CD14-positive monocyte (primary cell): ENCODE measurements around the gene CD4. TPM values are rescaled to one million over a fixed set of nuclear protein-coding genes. Genes with fewer than 3 reads are reported as not detected.

Experiments
- DNase-seq, 3 donors: peaks; one replicate each; pipeline ENCODE4 v3.0.0-alpha.2; 2011 to 2022
- H2AFZ ChIP-seq: 2 replicates; pipeline ENCODE4 v1.6.0; 2012; ENCODE audit warnings: mild to moderate bottlenecking, low read depth, low read length, inconsistent platforms; ENCODE audit not compliant: insufficient read depth, poor library complexity, severe bottlenecking
- H3K27ac ChIP-seq, 2 donors: 1 replicate in 1 of 2; 2 replicates in 1 of 2; pipeline ENCODE4 v1.5.1; 2012 to 2013; ENCODE audit warnings: low read length in 2 of 2, control low read depth in 1 of 2, inconsistent platforms in 1 of 2, low read depth in 1 of 2, mild to moderate bottlenecking in 1 of 2
- H3K27me3 ChIP-seq, 2 donors: one replicate each; pipeline versions ENCODE4 v1.6.0 to v1.6.1; 2011 to 2013; ENCODE audit warnings: low read length in 2 of 2; ENCODE audit not compliant: control insufficient read depth in 2 of 2, insufficient read depth in 2 of 2
- H3K36me3 ChIP-seq, 2 donors: replicated peaks in 1 of 2; 1 replicate in 1 of 2; 2 replicates in 1 of 2; pipeline versions ENCODE4 v1.5.1 to v1.6.1; 2012 to 2013; ENCODE audit warnings: low read length in 2 of 2, control low read depth in 1 of 2, inconsistent platforms in 1 of 2, mild to moderate bottlenecking in 1 of 2; ENCODE audit not compliant: insufficient read depth in 2 of 2, control insufficient read depth in 1 of 2
- H3K4me1 ChIP-seq, 2 donors: 1 replicate in 1 of 2; 2 replicates in 1 of 2; pipeline versions ENCODE4 v1.5.1 to v1.6.1; 2012 to 2013; ENCODE audit warnings: low read length in 2 of 2, control low read depth in 1 of 2, inconsistent platforms in 1 of 2, mild to moderate bottlenecking in 1 of 2, moderate library complexity in 1 of 2; ENCODE audit not compliant: insufficient read depth in 2 of 2, control insufficient read depth in 1 of 2
- H3K4me2 ChIP-seq: replicated peaks from 2 replicates; pipeline ENCODE3; 2012; ENCODE audit warnings: low read length, moderate library complexity, mild to moderate bottlenecking; ENCODE audit not compliant: poor library complexity, severe bottlenecking; ENCODE audit errors: extremely low read depth
- H3K4me3 ChIP-seq, 3 experiments: fragments of 200-600 bp in 1 of 3; sonication (generic) in 1 of 3; replicated peaks in 1 of 3; 1 replicate in 2 of 3; 2 replicates in 1 of 3; pipeline ENCODE4 v1.5.1; 2011 to 2013; ENCODE audit warnings: low read length in 3 of 3, mild to moderate bottlenecking in 3 of 3, control low read depth in 2 of 3, low read depth in 2 of 3, inconsistent platforms in 1 of 3, moderate library complexity in 1 of 3
- H3K79me2 ChIP-seq: 2 replicates; pipeline ENCODE4 v1.6.0; 2012; ENCODE audit warnings: mild to moderate bottlenecking, control low read depth, inconsistent platforms, low read length, moderate library complexity; ENCODE audit not compliant: insufficient read depth
- H3K9ac ChIP-seq: 2 replicates; pipeline ENCODE4 v1.6.0; 2017; ENCODE audit warnings: low read length, mild to moderate bottlenecking; ENCODE audit not compliant: insufficient read depth, poor library complexity, severe bottlenecking
- H3K9me3 ChIP-seq, 2 donors: replicated peaks in 1 of 2; 1 replicate in 1 of 2; 2 replicates in 1 of 2; pipeline versions ENCODE4 v1.5.1 to v1.6.1; 2012 to 2013; ENCODE audit warnings: low read length in 2 of 2, control low read depth in 1 of 2; ENCODE audit not compliant: control insufficient read depth in 1 of 2, insufficient read depth in 1 of 2
- H4K20me1 ChIP-seq: 2 replicates; pipeline ENCODE4 v1.6.0; 2012; ENCODE audit warnings: mild to moderate bottlenecking, low read length, control low read depth, moderate library complexity; ENCODE audit not compliant: insufficient read depth
- H3K27ac Mint-ChIP-seq, 7 donors: one replicate each; pipeline ENCODE4 v1.8.0; 2020; ENCODE audit warnings: mild to moderate bottlenecking in 7 of 7, mixed read lengths in 7 of 7, moderate library complexity in 6 of 7, inconsistent platforms in 2 of 7
- H3K27me3 Mint-ChIP-seq, 3 donors: one replicate each; pipeline ENCODE4 v1.8.0; 2021 to 2022; ENCODE audit warnings: low read depth in 3 of 3, mild to moderate bottlenecking in 3 of 3, mixed read lengths in 3 of 3, moderate library complexity in 3 of 3, inconsistent platforms in 1 of 3
- H3K36me3 Mint-ChIP-seq, 2 donors: one replicate each; pipeline ENCODE4 v1.8.0; 2020; ENCODE audit warnings: mixed read lengths in 2 of 2, inconsistent platforms in 1 of 2, mild to moderate bottlenecking in 1 of 2
- H3K4me1 Mint-ChIP-seq: one replicate; pipeline ENCODE4 v1.8.0; 2020; ENCODE audit warnings: mild to moderate bottlenecking, mixed read lengths
- H3K4me3 Mint-ChIP-seq, 2 donors: one replicate each; pipeline ENCODE4 v1.8.0; 2020; ENCODE audit warnings: mild to moderate bottlenecking in 2 of 2, mixed read lengths in 2 of 2, moderate library complexity in 1 of 2
- H3K9me3 Mint-ChIP-seq, 7 donors: one replicate each; pipeline ENCODE4 v1.8.0; 2020 to 2022; ENCODE audit warnings: mixed read lengths in 7 of 7, mild to moderate bottlenecking in 6 of 7, moderate library complexity in 6 of 7, inconsistent platforms in 2 of 7
- CTCF ChIP-seq: fragments of 200-600 bp; IDR thresholded peaks from one replicate; pipeline ENCODE4 v1.8.0; 2022; ENCODE audit warnings: antibody characterized with exemption, mild to moderate bottlenecking
- WGBS: methylation state at CpG from one replicate; pipeline ENCODE4 v1.1.5; 2013; ENCODE audit warnings: missing lambda C conversion rate; ENCODE audit not compliant: insufficient coverage; 5-methylcytosine and 5-hydroxymethylcytosine counted together
- intact Hi-C, 2 donors: fragments of 100-400 bp; cut with micrococcal nuclease; formaldehyde crosslinking; loops; one replicate each; pipeline versions ENCODE4 v1.15.0 to v1.15.1; 2023
- polyA plus RNA-seq, 3 donors: library from polyadenylated mRNA; depleted of rRNA in 1 of 3; unstranded in 2 of 3; stranded (reverse) in 1 of 3; fragments of 300-500 nt in 2 of 3; fragments of >200 nt in 1 of 3; fragmentation: Illumina TruSeq in 2 of 3; gene quantifications; 1 replicate in 2 of 3; 2 replicates in 1 of 3; pipeline ENCODE4 v1.2.3, GENCODE V29; 2012 to 2021

CD4 gene
- polyA plus RNA-seq, 3 donors: 261 to 371 (median 269) TPM

- Histone ChIP-seq H3K4me2 (peak overlapping the region; percentile 45), H2AFZ (no peak overlapping the region), H3K36me3 (no peaks in the 10 kb centered on the region), H3K4me3 (peak overlapping the region in 1 of 3 experiments; percentile 43), H3K9ac (no peak overlapping the region), H3K27me3 (peaks cover 14 to 77% of the 10 kb centered on the region in 2 donors), H3K79me2 (no peaks in the 10 kb centered on the region), H3K27ac (no peak overlapping the region), H4K20me1 (no peaks in the 10 kb centered on the region), H3K9me3 (peaks cover 0 to 17% of the 10 kb centered on the region in 2 donors), H3K4me1 (peaks cover 20 to 37% of the 10 kb centered on the region in 2 donors)
- intact Hi-C loops: no loop called here
- peaks cover 3 to 19% of the 10 kb centered on the region in 2 donors for H3K36me3 Mint-ChIP-seq
- H3K4me3 Mint-ChIP-seq: peak overlapping the region; percentile 39 to 83
- H3K27ac Mint-ChIP-seq: no peak overlapping the region
- DNase-seq: no peak
- 65% methylated on average over 20 of the region's 21 CpGs for WGBS
- peaks cover 67 to 84% (median 83%) of the 10 kb centered on the region in 3 donors for H3K27me3 Mint-ChIP-seq
- TF ChIP-seq CTCF: no peak
- peaks cover 39% of the 10 kb centered on the region for H3K4me1 Mint-ChIP-seq
- H3K9me3 Mint-ChIP-seq: peaks cover 0 to 7% (median 4%) of the 10 kb centered on the region in 7 donors
Measured at GRCh38 chr12:6772726-6773589, 16.4 kb upstream of the CD4 start.

- H3K36me3 Mint-ChIP-seq: peaks cover 3 to 13% of the 10 kb centered on the region in 2 donors
- DNase-seq: no peak
- Histone ChIP-seq H4K20me1 (no peaks in the 10 kb centered on the region), H3K27ac (no peak overlapping the region), H3K27me3 (peaks cover 12 to 74% of the 10 kb centered on the region in 2 donors), H3K9me3 (peaks cover 0 to 17% of the 10 kb centered on the region in 2 donors), H3K4me2 (peak overlapping the region; percentile 3), H2AFZ (no peak overlapping the region), H3K79me2 (no peaks in the 10 kb centered on the region), H3K4me1 (peaks cover 29 to 45% of the 10 kb centered on the region in 2 donors), H3K36me3 (no peaks in the 10 kb centered on the region), H3K9ac (no peak overlapping the region), H3K4me3 (no peak overlapping the region)
- WGBS: 10% methylated on average over 50 of the region's 60 CpGs
- H3K4me1 Mint-ChIP-seq: peaks cover 43% of the 10 kb centered on the region
- intact Hi-C loops: no loop called here
- peak overlapping the region in 1 of 7 donors; percentile 37 for H3K27ac Mint-ChIP-seq
- no peak for TF ChIP-seq CTCF
- H3K9me3 Mint-ChIP-seq: peaks cover 0 to 6% (median 4%) of the 10 kb centered on the region in 7 donors
- H3K4me3 Mint-ChIP-seq: peak overlapping the region in 1 of 2 donors; percentile 84
- H3K27me3 Mint-ChIP-seq: peaks cover 67 to 84% (median 80%) of the 10 kb centered on the region in 3 donors
Measured at GRCh38 chr12:6773590-6774351, 15.6 kb upstream of the CD4 start.
